HepG2 (cell line): Measurements from ENCODE around the gene DGKG. TPM values are rescaled to one million over a fixed set of nuclear protein-coding genes. Genes with fewer than 3 reads are reported as not detected.

Experiments
- CENPT ChIP-seq: sonication (generic); formaldehyde crosslinking; IDR thresholded peaks from 2 replicates; pipeline ENCODE4 v1.8.0; 2022; ENCODE audit warnings: low read depth, mild to moderate bottlenecking, moderate library complexity, missing genetic modification reagents
- CHCHD3 ChIP-seq: sonication (generic); formaldehyde crosslinking; IDR thresholded peaks from 2 replicates; pipeline ENCODE4 v1.8.0; 2022; ENCODE audit warnings: mild to moderate bottlenecking, missing genetic modification reagents, moderate library complexity
- EZH2 ChIP-seq: conservative IDR thresholded peaks from 2 replicates; pipeline ENCODE4 v1.6.1; 2012; ENCODE audit warnings: mild to moderate bottlenecking, low read depth, low read length, moderate library complexity
- FOXK2 ChIP-seq: fragments of 450-650 bp; IDR thresholded peaks from 2 replicates; pipeline ENCODE4 v1.6.1; 2016
- NR2F1 ChIP-seq, 2 experiments: fragments of 450-650 bp in 1 of 2; formaldehyde crosslinking in 1 of 2; IDR thresholded peaks; 2 replicates each; pipeline versions ENCODE4 v1.5.0 to v1.6.1; 2016 to 2020; ENCODE audit warnings: mild to moderate bottlenecking in 1 of 2, missing compliant biosample characterization in 1 of 2, missing genetic modification reagents in 1 of 2, moderate library complexity in 1 of 2
- PAWR ChIP-seq: sonication (generic); formaldehyde crosslinking; IDR thresholded peaks from 2 replicates; pipeline ENCODE4 v1.4.0; 2020; ENCODE audit warnings: missing genetic modification reagents, mild to moderate bottlenecking, borderline replicate concordance
- PRPF4 ChIP-seq: fragments of 200-400 bp; formaldehyde crosslinking; IDR thresholded peaks from 2 replicates; pipeline ENCODE4 v1.6.1; 2016; ENCODE audit warnings: low read length, low read depth; ENCODE audit not compliant: poor library complexity, severe bottlenecking
- SAFB2 ChIP-seq: sonication (generic); formaldehyde crosslinking; IDR thresholded peaks from 2 replicates; pipeline ENCODE4 v1.5.1; 2020; ENCODE audit warnings: missing genetic modification reagents, low read depth, mild to moderate bottlenecking, borderline replicate concordance
- SALL1 ChIP-seq: sonication (generic); formaldehyde crosslinking; IDR thresholded peaks from 2 replicates; pipeline ENCODE4 v1.8.0; 2022; ENCODE audit warnings: mild to moderate bottlenecking, missing genetic modification reagents
- SALL2 ChIP-seq: sonication (generic); formaldehyde crosslinking; IDR thresholded peaks from 2 replicates; pipeline ENCODE4 v1.8.1; 2023; ENCODE audit warnings: mild to moderate bottlenecking, missing genetic modification reagents, inconsistent platforms
- SMYD3 ChIP-seq: sonication (generic); formaldehyde crosslinking; IDR thresholded peaks from 2 replicates; pipeline ENCODE4 v1.8.1; 2023; ENCODE audit warnings: mild to moderate bottlenecking, missing genetic modification reagents
- SP5 ChIP-seq: IDR thresholded peaks from 2 replicates; pipeline ENCODE4 v1.6.1; 2016; ENCODE audit warnings: low read depth, borderline replicate concordance
- ZNF234 ChIP-seq: sonication (generic); formaldehyde crosslinking; conservative IDR thresholded peaks from 2 replicates; pipeline ENCODE4 v1.5.1; 2020; ENCODE audit warnings: mild to moderate bottlenecking, missing genetic modification reagents
- ZNF530 ChIP-seq: sonication (generic); formaldehyde crosslinking; IDR thresholded peaks from 2 replicates; pipeline ENCODE4 v1.5.0; 2020; ENCODE audit warnings: low read depth, mild to moderate bottlenecking, missing genetic modification reagents
- ZNF652 ChIP-seq: IDR thresholded peaks from 2 replicates; pipeline ENCODE4 v1.6.1; 2016; ENCODE audit warnings: low read depth, borderline replicate concordance
- ZNF768 ChIP-seq: sonication (generic); formaldehyde crosslinking; IDR thresholded peaks from 2 replicates; pipeline ENCODE4 v1.4.0; 2020; ENCODE audit warnings: missing genetic modification reagents
- polyA plus RNA-seq, 8 experiments: library from polyadenylated mRNA; depleted of rRNA in 3 of 8; stranded (reverse) in 7 of 8; unstranded in 1 of 8; fragments of >200 nt; fragmentation: Illumina TruSeq in 4 of 8; extraction: Trizol in 4 of 8; gene quantifications; 2 replicates each; pipeline versions ENCODE4 v1.2.1 to v1.2.3, GENCODE V29; 2011 to 2016; ENCODE audit warnings: low read depth in 4 of 8, missing spikeins in 1 of 8, mixed read lengths in 1 of 8; ENCODE audit not compliant: insufficient read depth in 1 of 8
- total RNA-seq, 5 experiments: library from RNA; depleted of rRNA; stranded (reverse); fragments of >200 nt; fragmentation: Illumina TruSeq; extraction: Trizol; gene quantifications; 2 replicates each; pipeline ENCODE4 v1.2.3, GENCODE V29; 2016; ENCODE audit warnings: low read depth in 1 of 5
- TF ChIP-seq, protein P1 (sequence below): sonication (generic); formaldehyde crosslinking; IDR thresholded peaks from 2 replicates; pipeline ENCODE4 v1.4.0; 2020; ENCODE audit warnings: missing genetic modification reagents
- TF ChIP-seq, protein P2 (sequence below): sonication (generic); formaldehyde crosslinking; IDR thresholded peaks from 2 replicates; pipeline ENCODE4 v1.5.0; 2020; ENCODE audit warnings: mild to moderate bottlenecking, low read depth, missing genetic modification reagents, borderline replicate concordance
- TF ChIP-seq, protein P3 (sequence below): sonication (generic); formaldehyde crosslinking; IDR thresholded peaks from 2 replicates; pipeline ENCODE4 v1.4.0; 2020; ENCODE audit warnings: missing genetic modification reagents, borderline replicate concordance
- TF ChIP-seq, protein P4 (sequence below): sonication (generic); formaldehyde crosslinking; IDR thresholded peaks from 2 replicates; pipeline ENCODE4 v1.8.1; 2023; ENCODE audit warnings: missing genetic modification reagents, mild to moderate bottlenecking, borderline replicate concordance

Gene DGKG
- total and polyA plus RNA-seq, 2 of the 13 experiments (the other 11 are each of a cell fraction or from before 2014, with no cell fraction given) = 3.8 to 6.2 TPM

DNA sequence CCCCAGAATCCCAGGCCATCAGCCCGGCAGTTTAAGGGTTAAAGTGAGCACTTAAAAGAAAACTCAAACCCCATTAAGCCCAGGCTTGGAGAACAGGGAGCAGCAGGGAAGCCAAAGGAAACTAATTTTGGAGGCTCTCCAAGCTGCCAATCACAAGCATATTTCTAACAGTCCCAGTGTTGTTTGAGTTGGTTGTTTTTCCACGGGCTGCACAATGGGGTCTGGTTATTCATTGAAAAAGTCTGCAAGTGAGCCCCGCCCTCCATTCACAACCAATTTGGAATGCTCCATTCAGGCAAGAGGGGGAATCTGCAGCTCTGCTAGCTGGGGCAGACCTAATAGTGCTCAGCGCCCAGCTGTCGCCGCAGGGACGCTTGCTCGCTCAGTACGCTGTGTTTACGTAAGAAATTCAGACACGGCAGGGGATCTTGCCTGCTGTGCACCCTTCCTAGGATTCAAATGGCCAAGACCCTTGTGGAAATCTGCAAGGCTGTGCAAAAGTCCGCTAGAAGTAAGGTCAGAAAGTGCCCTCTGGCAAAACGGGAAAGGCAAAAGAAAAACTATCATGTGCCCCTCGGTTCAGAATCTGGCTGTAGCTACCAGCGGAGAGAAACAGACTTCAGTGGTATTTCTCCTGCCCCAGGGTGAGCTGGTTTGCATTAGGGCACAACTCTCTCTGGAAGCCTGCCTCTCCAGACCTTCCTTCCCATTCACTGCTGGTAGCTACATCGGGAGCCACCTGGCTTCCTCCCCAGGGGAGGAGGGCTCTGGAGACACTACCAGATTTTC, 264.2 kb downstream of the DGKG start (continued):
- TF ChIP-seq, protein P1, sequence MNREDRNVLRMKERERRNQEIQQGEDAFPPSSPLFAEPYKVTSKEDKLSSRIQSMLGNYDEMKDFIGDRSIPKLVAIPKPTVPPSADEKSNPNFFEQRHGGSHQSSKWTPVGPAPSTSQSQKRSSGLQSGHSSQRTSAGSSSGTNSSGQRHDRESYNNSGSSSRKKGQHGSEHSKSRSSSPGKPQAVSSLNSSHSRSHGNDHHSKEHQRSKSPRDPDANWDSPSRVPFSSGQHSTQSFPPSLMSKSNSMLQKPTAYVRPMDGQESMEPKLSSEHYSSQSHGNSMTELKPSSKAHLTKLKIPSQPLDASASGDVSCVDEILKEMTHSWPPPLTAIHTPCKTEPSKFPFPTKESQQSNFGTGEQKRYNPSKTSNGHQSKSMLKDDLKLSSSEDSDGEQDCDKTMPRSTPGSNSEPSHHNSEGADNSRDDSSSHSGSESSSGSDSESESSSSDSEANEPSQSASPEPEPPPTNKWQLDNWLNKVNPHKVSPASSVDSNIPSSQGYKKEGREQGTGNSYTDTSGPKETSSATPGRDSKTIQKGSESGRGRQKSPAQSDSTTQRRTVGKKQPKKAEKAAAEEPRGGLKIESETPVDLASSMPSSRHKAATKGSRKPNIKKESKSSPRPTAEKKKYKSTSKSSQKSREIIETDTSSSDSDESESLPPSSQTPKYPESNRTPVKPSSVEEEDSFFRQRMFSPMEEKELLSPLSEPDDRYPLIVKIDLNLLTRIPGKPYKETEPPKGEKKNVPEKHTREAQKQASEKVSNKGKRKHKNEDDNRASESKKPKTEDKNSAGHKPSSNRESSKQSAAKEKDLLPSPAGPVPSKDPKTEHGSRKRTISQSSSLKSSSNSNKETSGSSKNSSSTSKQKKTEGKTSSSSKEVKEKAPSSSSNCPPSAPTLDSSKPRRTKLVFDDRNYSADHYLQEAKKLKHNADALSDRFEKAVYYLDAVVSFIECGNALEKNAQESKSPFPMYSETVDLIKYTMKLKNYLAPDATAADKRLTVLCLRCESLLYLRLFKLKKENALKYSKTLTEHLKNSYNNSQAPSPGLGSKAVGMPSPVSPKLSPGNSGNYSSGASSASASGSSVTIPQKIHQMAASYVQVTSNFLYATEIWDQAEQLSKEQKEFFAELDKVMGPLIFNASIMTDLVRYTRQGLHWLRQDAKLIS (CRISPR knock-in tag) = peak; percentile 64; the same call in 1 of the 2 replicates
- no peak for TF ChIP-seq ZNF234 (CRISPR knock-in tag)
- no peak for TF ChIP-seq ZNF530 (CRISPR knock-in tag)
- no peak for TF ChIP-seq CENPT (CRISPR knock-in tag)
- TF ChIP-seq SALL1 (CRISPR knock-in tag) = peak; percentile 88
- TF ChIP-seq, protein P2, sequence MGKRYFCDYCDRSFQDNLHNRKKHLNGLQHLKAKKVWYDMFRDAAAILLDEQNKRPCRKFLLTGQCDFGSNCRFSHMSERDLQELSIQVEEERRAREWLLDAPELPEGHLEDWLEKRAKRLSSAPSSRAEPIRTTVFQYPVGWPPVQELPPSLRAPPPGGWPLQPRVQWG (CRISPR knock-in tag) = no peak
- peak; percentile 88 for TF ChIP-seq ZNF768 (CRISPR knock-in tag)
- TF ChIP-seq PAWR = no peak
- TF ChIP-seq EZH2 = no peak
- TF ChIP-seq FOXK2 = peak; percentile 86
- TF ChIP-seq SALL2 (CRISPR knock-in tag) = no peak
- no peak for TF ChIP-seq PRPF4
- TF ChIP-seq, protein P3, sequence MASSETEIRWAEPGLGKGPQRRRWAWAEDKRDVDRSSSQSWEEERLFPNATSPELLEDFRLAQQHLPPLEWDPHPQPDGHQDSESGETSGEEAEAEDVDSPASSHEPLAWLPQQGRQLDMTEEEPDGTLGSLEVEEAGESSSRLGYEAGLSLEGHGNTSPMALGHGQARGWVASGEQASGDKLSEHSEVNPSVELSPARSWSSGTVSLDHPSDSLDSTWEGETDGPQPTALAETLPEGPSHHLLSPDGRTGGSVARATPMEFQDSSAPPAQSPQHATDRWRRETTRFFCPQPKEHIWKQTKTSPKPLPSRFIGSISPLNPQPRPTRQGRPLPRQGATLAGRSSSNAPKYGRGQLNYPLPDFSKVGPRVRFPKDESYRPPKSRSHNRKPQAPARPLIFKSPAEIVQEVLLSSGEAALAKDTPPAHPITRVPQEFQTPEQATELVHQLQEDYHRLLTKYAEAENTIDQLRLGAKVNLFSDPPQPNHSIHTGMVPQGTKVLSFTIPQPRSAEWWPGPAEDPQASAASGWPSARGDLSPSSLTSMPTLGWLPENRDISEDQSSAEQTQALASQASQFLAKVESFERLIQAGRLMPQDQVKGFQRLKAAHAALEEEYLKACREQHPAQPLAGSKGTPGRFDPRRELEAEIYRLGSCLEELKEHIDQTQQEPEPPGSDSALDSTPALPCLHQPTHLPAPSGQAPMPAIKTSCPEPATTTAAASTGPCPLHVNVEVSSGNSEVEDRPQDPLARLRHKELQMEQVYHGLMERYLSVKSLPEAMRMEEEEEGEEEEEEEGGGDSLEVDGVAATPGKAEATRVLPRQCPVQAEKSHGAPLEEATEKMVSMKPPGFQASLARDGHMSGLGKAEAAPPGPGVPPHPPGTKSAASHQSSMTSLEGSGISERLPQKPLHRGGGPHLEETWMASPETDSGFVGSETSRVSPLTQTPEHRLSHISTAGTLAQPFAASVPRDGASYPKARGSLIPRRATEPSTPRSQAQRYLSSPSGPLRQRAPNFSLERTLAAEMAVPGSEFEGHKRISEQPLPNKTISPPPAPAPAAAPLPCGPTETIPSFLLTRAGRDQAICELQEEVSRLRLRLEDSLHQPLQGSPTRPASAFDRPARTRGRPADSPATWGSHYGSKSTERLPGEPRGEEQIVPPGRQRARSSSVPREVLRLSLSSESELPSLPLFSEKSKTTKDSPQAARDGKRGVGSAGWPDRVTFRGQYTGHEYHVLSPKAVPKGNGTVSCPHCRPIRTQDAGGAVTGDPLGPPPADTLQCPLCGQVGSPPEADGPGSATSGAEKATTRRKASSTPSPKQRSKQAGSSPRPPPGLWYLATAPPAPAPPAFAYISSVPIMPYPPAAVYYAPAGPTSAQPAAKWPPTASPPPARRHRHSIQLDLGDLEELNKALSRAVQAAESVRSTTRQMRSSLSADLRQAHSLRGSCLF = no peak
- TF ChIP-seq NR2F1 (CRISPR knock-in tag; IDR thresholded peaks at IDR 0.05) = no peak
- TF ChIP-seq SAFB2 = no peak; the same call in 1 of the 2 replicates
- peak; percentile 100 for TF ChIP-seq ZNF652
- TF ChIP-seq SMYD3 (CRISPR knock-in tag) = peak; percentile 67
- peak; percentile 88 for TF ChIP-seq SP5 (CRISPR knock-in tag)
- TF ChIP-seq CHCHD3 (CRISPR knock-in tag) = no peak
- TF ChIP-seq, protein P4, sequence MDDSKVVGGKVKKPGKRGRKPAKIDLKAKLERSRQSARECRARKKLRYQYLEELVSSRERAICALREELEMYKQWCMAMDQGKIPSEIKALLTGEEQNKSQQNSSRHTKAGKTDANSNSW (CRISPR knock-in tag) = no peak
